Activated naive CD4-positive, alpha-beta T cell treated with anti-CD3 and anti-CD28 coated beads, Interleukin-2, amount 50 U/mL, for 72 hours (primary cell): Measurements from ENCODE around the gene SCYGR2. TPM values are rescaled to one million over a fixed set of nuclear protein-coding genes. Genes with fewer than 3 reads are reported as not detected.
"Not testable (repeated sequence)": the region's sequence is repeated elsewhere in the genome, so short reads cannot be mapped to it uniquely, and the experiment has no call there.

Experiments used
- ATAC-seq, 2 donors: fragments of 150-1000 bp; cut with Tn5 transposase; 2 replicates each; pipeline ENCODE4 v1.10.0; 2021; ENCODE audit warnings: mild to moderate bottlenecking in 2 of 2, moderate library complexity in 2 of 2
- DNase-seq, 2 donors: peaks; one replicate each; pipeline ENCODE4 v3.0.0; 2021 to 2022; ENCODE audit warnings: low spot score in 2 of 2
- H3K27ac Mint-ChIP-seq, 2 donors: one replicate each; pipeline ENCODE4 v1.8.0; 2022; ENCODE audit warnings: mild to moderate bottlenecking in 2 of 2, mixed read lengths in 2 of 2
- H3K36me3 Mint-ChIP-seq, 2 donors: one replicate each; pipeline ENCODE4 v1.8.0; 2022; ENCODE audit warnings: mixed read lengths in 2 of 2
- H3K9me3 Mint-ChIP-seq, 2 donors: one replicate each; pipeline ENCODE4 v1.8.0; 2022; ENCODE audit warnings: mixed read lengths in 2 of 2
- total RNA-seq, 2 donors: library from RNA; stranded (reverse); gene quantifications; one replicate each; pipeline ENCODE4 v1.2.3, GENCODE V29; 2022

Gene SCYGR2, protein sequence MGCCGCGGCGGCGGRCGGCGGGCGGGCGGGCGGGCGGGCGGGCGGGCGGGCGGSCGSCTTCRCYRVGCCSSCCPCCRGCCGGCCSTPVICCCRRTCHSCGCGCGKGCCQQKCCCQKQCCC
- total RNA-seq: not detected

DNA sequence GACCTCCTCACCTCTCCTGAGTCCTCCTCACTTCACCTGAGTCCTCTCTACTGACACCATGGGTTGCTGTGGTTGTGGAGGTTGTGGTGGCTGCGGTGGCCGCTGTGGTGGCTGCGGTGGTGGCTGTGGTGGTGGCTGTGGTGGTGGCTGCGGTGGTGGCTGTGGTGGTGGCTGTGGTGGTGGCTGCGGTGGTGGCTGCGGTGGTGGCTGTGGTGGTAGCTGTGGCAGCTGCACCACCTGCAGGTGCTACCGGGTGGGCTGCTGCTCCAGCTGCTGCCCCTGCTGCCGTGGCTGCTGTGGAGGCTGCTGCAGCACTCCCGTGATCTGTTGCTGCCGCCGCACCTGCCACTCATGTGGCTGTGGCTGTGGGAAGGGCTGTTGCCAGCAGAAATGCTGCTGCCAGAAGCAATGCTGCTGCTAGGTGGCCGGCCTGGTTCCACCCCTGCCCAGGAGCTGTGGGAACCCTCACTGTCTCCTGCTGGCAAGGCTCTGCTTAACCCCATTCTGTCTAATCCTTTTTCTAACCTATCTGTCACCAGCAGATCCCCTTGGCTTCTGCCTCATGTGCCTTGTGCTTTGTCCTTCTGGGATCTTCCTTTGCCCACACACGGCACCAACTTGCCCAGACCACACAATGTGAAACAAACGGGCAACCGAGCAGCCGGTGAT lies at the start of gene SCYGR2:
Gene SCYGR2, plus strand, starts transcription at position 59 of the 669 bp plus-strand sequence. Its CDS starts 0 bp downstream, at position 59.
- DNase-seq, H3K36me3 Mint-ChIP-seq, ATAC-seq, H3K9me3 Mint-ChIP-seq, H3K27ac Mint-ChIP-seq: not testable (repeated sequence)

DNA sequence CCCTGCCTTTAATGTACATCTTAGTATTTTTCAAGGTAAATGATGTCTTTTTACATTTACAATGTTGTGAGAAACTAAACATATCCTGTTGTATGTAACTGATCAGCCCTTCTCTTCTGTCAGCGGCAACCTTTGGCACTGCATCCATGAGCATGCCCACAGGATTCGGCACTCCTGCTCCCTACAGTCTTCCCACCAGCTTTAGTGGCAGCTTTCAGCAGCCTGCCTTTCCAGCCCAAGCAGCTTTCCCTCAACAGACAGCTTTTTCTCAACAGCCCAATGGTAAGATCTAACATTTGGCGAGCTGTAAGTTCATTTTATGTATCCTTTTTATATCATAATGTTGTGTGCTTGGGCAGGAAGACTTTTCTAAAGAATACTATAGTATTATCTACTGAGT lies 46.9 kb upstream of the SCYGR2 start:
- Mint-ChIP-seq H3K27ac (peak overlapping the region in 1 of 2 donors; percentile 69), H3K9me3 (no peaks in the 10 kb centered on the region), H3K36me3 (peaks cover 0 to 21% of the 10 kb centered on the region in 2 donors)
- ATAC-seq (no peak), DNase-seq (no peak)

DNA sequence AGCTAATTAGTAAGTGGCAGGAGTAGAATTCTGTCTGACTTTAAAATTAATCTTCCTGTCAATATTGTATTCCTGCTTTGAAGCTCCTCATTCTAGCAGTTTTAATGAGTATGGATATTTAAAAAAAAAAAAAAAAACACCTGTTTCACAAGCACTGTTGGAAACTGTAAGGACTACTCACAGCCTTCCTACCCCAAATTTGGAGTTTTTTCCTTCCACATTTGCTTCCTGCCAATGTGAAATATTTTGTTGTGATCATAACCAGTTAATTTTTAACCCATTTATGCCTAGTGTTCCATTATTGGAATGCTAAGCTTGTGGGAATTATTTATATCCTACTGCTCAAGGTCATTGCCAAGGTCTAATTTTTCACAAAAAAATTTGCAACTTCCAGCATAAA lies 36.1 kb upstream of the SCYGR2 start:
- Mint-ChIP-seq H3K27ac (no peak overlapping the region), H3K36me3 (peaks cover 0 to 8% of the 10 kb centered on the region in 2 donors), H3K9me3 (no peaks in the 10 kb centered on the region)
- DNase-seq (no peak), ATAC-seq (no peak)

DNA sequence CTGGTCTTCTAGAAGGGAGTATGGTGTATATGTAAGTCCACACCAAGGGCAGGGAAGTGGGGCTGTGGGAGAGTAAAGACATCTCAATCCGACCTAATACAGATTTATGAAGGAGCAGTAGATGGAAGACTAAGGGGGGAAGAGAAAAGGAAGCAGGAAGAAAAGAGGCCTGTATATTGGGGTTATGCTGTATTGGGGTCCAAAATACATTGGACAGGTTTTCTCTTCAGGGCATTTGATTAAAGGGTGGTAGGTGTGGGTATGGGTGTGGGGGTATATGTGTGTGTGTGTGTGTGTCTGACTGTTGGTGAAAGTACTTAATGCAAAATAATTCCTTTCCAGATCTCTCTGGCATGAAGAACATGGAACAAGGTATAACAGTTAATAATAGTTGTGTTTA lies 33.6 kb upstream of the SCYGR2 start:
- ATAC-seq: peak in 1 of 2 donors; percentile 29
- Mint-ChIP-seq H3K9me3 (no peaks in the 10 kb centered on the region), H3K36me3 (peaks cover 0 to 8% of the 10 kb centered on the region in 2 donors), H3K27ac (peak overlapping the region; percentile 3 to 6)
- no peak for DNase-seq

DNA sequence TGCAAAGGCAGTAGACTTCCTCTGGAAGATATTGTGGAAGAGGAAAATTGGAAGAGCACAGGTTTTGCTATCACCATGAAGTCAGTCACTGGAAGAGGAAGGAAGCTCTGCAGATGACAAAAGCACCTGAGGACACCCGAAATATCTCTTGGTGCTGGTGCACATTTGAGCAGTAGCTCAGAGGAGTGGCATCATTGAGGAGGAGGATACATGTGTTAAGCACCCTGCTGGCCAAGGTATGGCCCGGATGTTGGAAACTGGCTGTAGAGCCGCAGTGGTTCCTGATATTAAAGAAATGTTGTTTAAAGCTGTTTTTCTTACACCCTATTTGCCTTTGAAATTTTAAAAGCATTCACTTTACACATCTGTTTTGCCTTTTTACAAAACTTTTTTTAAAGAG lies 32.7 kb upstream of the SCYGR2 start:
- Mint-ChIP-seq H3K9me3 (no peaks in the 10 kb centered on the region), H3K27ac (peak overlapping the region in 1 of 2 donors; percentile 39), H3K36me3 (peaks cover 0 to 8% of the 10 kb centered on the region in 2 donors)
- DNase-seq (no peak), ATAC-seq (no peak)

DNA sequence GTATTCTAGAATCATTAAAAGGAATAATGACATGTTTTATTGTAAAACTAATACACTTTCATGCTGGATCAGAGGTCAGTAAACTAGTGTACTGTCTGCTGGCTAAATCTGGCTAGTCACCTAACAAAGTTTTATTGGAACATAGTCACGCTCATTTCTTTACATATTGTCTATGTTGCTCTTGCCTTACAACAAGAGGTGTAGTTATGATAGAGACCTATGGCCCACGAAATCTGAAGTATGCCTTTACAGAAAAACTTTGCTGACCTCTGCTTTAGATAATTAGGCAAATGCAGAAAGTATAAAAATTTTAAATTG lies 29.9 kb upstream of the SCYGR2 start:
- H3K9me3 Mint-ChIP-seq: no peaks in the 10 kb centered on the region
- no peak overlapping the region for H3K27ac Mint-ChIP-seq
- H3K36me3 Mint-ChIP-seq: peaks cover 0 to 2% of the 10 kb centered on the region in 2 donors
- DNase-seq (no peak), ATAC-seq (no peak)

DNA sequence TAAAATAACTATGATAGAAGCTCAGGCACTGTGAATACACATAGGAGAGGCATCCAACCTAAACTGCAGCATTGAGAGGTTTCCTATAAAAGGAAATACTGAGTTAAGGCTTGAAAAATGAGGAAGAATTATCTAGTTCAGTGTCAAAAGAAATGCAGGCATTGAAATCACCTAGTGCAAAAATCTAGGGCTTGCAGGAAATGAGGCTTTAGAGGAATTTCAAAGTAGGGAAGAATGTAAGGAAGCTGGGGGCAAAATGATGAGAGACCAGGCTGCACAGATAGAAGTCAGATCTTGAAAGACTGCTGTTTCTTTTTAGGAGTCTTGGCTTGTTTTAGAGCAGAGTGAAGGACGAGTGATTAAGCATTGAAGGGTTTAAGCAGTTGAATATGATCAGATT lies 28.1 kb upstream of the SCYGR2 start:
- DNase-seq (no peak), ATAC-seq (no peak)
- Mint-ChIP-seq H3K27ac (peak overlapping the region in 1 of 2 donors; percentile 45), H3K9me3 (no peaks in the 10 kb centered on the region), H3K36me3 (no peaks in the 10 kb centered on the region)

DNA sequence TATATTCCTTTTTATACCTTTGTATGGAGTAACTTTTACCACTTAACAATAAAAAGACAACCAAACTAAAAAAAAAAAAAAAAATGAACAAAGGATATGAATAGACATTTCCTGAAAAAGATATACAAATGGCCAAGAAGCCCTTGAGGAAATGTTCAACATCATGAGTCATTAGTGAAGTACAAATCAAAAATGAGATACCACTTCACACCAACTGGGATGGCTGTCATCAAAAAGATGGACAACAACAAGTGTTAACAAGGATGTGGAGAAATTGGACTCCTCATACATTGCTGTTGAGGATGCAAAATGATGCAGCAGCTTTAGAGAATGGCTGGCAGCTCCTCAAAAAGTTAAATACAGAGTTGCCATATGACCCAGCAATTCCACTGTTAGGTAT lies 22.6 kb upstream of the SCYGR2 start:
- no peak for DNase-seq
- no peaks in the 10 kb centered on the region for H3K9me3 Mint-ChIP-seq
- no peak overlapping the region for H3K27ac Mint-ChIP-seq
- peaks cover 0 to 2% of the 10 kb centered on the region in 2 donors for H3K36me3 Mint-ChIP-seq
- no peak for ATAC-seq

DNA sequence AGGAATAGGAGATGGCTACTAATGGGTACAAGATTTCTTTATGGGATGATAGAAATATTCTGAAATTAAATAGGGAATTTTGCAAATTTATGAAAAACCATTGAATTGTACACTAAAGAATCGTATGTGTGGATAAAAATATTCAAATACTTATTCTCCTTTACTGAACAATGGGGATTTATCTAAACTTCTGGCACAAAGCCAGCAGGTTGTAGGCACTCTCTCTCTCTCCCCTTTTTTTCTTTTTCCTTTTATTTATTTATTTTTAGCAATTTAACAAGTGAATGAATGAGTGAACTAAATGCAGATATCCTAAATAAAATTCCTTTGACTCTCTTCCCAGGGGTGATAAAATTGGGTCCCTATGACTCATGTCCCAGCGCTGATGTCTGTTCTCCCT lies 21.9 kb upstream of the SCYGR2 start:
- Mint-ChIP-seq H3K27ac (no peak overlapping the region), H3K36me3 (peaks cover 0 to 6% of the 10 kb centered on the region in 2 donors), H3K9me3 (no peaks in the 10 kb centered on the region)
- DNase-seq (no peak), ATAC-seq (no peak)

DNA sequence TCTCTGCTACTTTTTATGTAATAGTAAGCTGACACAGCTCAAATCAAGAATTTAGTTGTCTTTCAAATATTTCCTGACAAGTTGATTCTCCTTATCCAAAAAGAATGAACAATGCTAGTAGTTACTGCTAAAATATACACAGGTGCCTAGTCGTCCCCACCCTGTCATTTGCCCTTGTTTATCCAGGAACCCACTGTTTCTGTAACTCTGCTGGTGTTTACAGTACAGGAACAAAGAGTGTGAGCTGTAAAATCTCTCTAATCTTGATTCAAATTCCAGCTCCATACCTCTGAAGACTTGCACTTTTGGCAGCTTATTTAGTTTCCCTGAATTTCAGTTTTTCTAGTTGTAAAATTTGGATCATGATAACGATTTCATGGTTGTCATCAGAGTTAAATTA lies 21.1 kb upstream of the SCYGR2 start:
- no peak overlapping the region for H3K27ac Mint-ChIP-seq
- H3K36me3 Mint-ChIP-seq: peaks cover 7 to 13% of the 10 kb centered on the region in 2 donors
- ATAC-seq (no peak), DNase-seq (no peak)
- peaks cover 4 to 7% of the 10 kb centered on the region in 2 donors for H3K9me3 Mint-ChIP-seq

DNA sequence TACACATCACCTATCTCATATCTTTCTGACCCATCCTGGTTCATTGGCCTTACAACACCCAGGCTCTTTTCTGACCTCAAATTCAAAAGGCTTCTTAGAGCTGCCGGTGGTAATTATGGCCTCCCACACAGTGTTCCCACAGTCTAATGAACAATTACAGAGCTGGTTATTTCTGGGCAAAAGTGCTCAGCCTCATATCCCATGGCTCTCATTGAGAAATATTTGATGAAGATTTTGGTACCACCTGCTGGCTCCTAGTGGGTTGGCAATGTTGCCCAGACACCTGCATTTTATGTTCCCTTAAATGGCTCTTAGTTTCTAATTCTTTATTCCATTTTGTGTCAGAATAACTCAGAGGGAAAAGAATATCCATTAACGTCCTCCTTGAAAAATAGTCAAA lies 20.1 kb upstream of the SCYGR2 start:
- Mint-ChIP-seq H3K36me3 (peaks cover 12 to 18% of the 10 kb centered on the region in 2 donors), H3K27ac (no peak overlapping the region), H3K9me3 (peaks cover 8 to 16% of the 10 kb centered on the region in 2 donors)
- ATAC-seq (no peak), DNase-seq (no peak)

DNA sequence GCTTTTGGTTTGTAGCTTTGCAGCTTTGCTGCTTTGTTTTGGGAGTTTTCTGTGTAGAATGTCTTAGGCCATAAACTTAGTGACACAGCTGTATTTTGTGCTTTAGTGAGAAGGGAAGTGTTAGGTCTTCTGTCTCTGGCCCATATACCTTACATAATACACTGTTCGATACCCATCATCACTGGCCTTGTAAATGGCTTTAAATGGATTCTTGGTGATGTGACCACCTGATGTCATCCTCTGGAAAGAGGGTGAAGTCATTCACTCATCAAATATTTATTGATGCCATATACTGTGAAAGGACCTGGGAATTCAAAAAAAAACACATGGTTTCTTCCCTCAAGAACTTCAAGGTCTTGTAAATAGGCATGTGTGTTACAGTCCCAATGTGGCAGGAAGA lies 18.9 kb upstream of the SCYGR2 start:
- ATAC-seq (no peak), DNase-seq (no peak)
- Mint-ChIP-seq H3K9me3 (peaks cover 8 to 18% of the 10 kb centered on the region in 2 donors), H3K27ac (no peak overlapping the region), H3K36me3 (peaks cover 12 to 18% of the 10 kb centered on the region in 2 donors)

DNA sequence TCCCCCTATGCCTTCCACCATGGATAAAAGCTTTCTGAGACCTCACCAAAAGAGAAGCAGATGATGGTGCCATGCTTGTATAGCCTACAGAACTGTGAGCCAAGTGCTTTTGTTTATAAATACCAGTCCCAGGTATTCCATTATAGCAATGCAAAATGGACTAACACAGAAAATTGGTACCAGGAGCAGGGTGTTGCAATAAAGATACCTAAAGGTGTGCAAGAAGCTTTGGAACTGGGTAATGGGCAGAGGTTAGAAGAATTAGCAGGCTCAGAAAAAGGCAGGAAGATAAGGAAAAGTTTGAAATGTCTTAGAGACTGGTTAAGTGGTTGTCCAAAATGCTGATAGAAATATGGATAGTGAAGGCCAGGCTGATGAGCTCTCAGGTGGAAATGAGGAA lies 16.3 kb upstream of the SCYGR2 start:
- no peak overlapping the region for H3K27ac Mint-ChIP-seq
- ATAC-seq (no peak), DNase-seq (no peak)
- peaks cover 8 to 18% of the 10 kb centered on the region in 2 donors for H3K9me3 Mint-ChIP-seq
- peaks cover 12 to 18% of the 10 kb centered on the region in 2 donors for H3K36me3 Mint-ChIP-seq

DNA sequence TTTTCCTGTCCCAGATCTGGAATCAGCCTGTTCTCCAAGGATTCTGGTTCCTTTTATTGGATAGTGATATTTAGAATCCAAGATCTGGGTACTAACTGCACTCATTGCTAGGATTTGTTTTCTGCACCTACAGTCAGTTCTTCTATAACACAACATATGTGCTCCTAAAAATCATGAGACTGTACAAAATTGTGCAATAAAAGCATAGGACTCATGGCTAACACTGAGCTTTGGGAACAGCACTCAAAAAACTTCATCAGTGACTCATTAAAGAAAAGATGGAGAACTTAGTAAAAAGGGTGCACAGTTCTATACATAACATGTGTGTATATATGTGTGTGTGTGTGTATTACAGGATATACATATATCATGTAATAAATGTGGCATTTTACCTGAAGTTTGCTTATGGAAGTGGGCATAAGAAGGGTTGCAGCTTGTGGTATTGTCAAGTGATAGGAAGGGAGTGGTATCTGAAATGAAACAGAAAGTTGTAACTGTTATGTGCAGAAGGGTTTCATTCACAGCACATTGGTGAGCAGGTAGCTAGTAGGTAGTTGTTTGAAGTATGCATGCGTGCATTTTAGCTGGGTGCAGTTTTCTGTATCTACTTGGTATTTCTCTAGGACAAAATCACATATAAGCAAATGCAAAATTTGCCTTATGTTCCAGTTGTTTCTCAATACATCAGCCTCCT lies 5.9 kb upstream of the SCYGR2 start:
- Mint-ChIP-seq H3K36me3 (no peaks in the 10 kb centered on the region), H3K9me3 (no peaks in the 10 kb centered on the region), H3K27ac (no peak overlapping the region)
- ATAC-seq: peak in 1 of 2 donors; percentile 34
- no peak for DNase-seq

DNA sequence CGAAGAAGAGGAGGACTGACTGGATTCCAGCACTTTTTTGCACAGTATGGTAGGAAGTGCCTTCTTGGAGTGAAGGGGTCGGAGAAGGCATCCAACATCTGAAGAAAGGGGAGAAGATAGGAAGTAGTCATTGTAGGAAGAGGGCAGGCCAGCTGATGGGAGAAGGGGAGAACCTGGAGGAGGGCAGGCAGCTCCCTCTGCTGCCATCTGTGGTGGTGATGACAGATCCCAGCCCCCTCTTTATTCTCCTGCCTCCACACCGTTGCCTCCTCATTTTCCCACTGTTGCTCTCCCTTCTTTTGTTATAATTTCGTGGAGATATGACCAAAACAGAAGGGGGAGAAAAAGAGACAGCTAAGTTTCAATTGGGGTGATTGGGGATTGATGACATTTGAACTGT lies 2.9 kb upstream of the SCYGR2 start:
- DNase-seq: no peak
- ATAC-seq: no peak
- no peak overlapping the region for H3K27ac Mint-ChIP-seq

DNA sequence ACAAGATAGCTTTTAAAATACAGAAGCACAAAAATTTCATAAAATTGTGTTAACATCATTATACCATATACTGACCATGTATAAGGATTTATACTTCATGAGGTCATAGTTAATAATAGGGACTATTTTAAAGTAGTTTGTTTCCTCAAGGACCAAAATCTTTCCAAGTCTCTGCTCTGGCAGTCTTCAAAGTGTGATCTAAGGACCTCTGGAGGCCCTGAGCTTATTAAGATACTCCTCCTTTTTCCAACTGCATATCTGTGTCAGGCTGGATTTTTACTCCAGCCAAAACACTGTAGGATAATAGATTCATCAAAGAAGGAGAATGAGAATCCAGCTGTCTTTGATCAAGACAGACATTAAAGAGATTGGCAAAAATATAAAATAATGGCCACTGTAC lies 1.7 kb upstream of the SCYGR2 start:
- Mint-ChIP-seq H3K36me3 (no peaks in the 10 kb centered on the region), H3K9me3 (no peaks in the 10 kb centered on the region), H3K27ac (no peak overlapping the region)
- ATAC-seq: no peak
- DNase-seq: no peak

More for the DNA sequence above, 2.9 kb upstream of the SCYGR2 start:
- Mint-ChIP-seq H3K9me3 (no peaks in the 10 kb centered on the region), H3K36me3 (no peaks in the 10 kb centered on the region)

DNA sequence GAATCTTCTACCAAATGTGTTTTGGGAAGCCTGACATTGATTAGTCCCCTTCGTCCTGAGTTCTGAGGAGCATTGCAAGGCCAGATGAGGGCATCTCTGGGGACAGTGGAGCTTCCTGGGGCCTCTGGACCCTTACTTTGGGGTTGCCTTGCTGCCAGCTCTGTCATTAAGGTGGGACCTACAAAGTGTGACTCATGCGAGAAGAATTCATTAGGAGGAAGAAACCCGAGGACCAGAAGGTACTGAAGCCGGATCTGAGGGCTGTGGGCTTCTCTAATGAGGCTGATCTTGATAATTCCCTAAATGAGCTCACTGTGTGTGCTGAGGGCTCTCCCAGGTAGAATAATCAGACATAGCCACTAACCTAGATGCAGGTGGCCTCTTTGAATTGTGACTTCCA lies 695 bp upstream of the SCYGR2 start:
- no peak for DNase-seq
- H3K27ac Mint-ChIP-seq: no peak overlapping the region
- H3K9me3 Mint-ChIP-seq: no peaks in the 10 kb centered on the region
- no peak for ATAC-seq
- no peaks in the 10 kb centered on the region for H3K36me3 Mint-ChIP-seq

DNA sequence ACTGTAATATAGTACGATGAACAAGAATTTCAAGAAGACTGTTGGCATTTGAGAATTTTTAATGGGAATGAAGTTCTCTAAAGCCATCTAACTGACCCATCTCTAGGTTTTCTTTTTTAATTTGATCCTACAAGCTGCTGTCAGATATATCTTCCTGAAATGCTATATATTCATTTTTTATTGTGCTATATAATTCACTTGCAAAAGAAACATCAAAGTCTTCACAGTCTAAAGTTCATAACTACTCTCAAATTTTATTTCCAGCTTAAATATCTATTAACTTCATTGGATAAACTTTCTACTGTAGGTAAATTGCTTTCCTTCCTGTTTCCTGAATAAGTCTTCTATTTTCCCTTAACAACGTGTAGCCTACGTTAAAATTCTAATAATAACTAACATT lies 3.7 kb downstream of the SCYGR2 start:
- Mint-ChIP-seq H3K27ac (no peak overlapping the region), H3K36me3 (no peaks in the 10 kb centered on the region), H3K9me3 (no peaks in the 10 kb centered on the region)
- no peak for ATAC-seq
- DNase-seq: no peak
